Measurements from ENCODE around the gene FOXL3. TPM values are rescaled to one million over a fixed set of nuclear protein-coding genes. Genes with fewer than 3 reads are reported as not detected.

Gene FOXL3
- total RNA-seq, 1 experiment from 2014 or later, result not detected

DNA sequence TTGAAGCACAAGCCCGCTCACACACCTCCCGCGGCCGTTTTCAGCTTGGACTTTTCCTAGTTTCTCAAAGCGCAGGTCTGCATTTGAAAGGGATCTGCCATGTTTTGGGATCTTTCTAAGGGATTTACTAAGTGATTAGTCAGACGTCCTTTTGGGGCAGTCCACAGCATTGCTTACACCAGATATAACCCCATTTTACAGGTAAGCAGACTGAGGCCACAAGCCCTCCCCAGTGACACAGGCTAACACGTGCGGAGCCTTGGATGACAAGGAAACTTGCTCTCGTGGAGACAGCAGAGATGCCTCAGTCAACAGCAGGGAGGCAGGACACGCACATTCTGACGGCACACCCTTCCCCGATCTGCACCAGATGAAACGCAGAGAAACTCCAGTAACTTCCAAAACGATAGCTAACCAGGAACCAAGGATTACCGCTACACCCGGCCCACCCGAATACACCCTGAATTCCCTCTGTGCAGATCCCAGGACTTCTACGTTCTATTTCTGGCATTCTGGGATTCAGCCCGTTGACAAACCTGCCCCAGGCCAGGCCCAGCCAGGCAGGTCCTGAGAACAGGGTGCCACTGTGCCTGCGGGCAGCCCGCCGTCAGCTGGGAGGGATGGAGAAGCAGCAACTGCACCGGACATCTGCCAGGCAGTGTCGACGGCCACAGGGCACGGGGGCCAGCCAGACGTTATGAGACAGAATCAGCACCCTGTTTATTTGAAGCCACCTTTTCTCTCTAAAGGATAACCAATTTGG, 27.9 kb downstream of the FOXL3 start:
- H3K4me3 ChIP-seq (ENCODE audit: low read depth in 2 of 2, low read length in 2 of 2), result no peak overlapping the region
- intact Hi-C loops (cut with micrococcal nuclease; ENCODE audit: unreplicated experiment), result no loop called here
- H3K27ac ChIP-seq (ENCODE audit: low read length), result no peak overlapping the region
- no TSS peak for BruUV-seq (replicated peaks)
- ATAC-seq (no peak), DNase-seq (ENCODE audit: low read depth, low spot score) (no peak)
- peaks cover 7% of the 10 kb centered on the region; the same call in 1 of the 2 replicates for H3K4me1 ChIP-seq (ENCODE audit: control insufficient read depth, insufficient read depth, low read length)
- ChIA-PET CTCF (interaction anchor here (1.1 kb wide), 1 partner anchor 319 kb away, joined by 5 read pairs; no protein-coding TSS in a partner anchor), POLR2A (no interaction called here)
- in situ Hi-C loops (cut with HindIII; ENCODE audit: low pct_unique_long_range_greater_than_20kb, low sequenced_read_pairs), result no loop called here
- H3K9me3 ChIP-seq (ENCODE audit: control insufficient read depth, insufficient read depth, low read depth, low read length), result no peaks in the 10 kb centered on the region
- peaks cover 50% of the 10 kb centered on the region for H3K27me3 ChIP-seq (ENCODE audit: control insufficient read depth, insufficient read depth, low read length)
- no peaks in the 10 kb centered on the region for H3K36me3 ChIP-seq (ENCODE audit: control insufficient read depth, insufficient read depth, low read length)
- TF ChIP-seq CTCF (IDR thresholded peaks at IDR 0.05), result no peak
- TF ChIP-seq POLR2AphosphoS5 (IDR thresholded peaks at IDR 0.05; ENCODE audit: low read depth, low read length), result no peak
- no peak for TF ChIP-seq REST (IDR thresholded peaks at IDR 0.05; ENCODE audit: insufficient read depth in 1 of 2, low read depth in 2 of 2, low read length in 1 of 2)
- TF ChIP-seq TCF7L2 (IDR thresholded peaks at IDR 0.05; ENCODE audit: low read depth, low read length), result no peak
- no peak for TF ChIP-seq SIN3A (IDR thresholded peaks at IDR 0.05; ENCODE audit: borderline replicate concordance, insufficient read depth, low read depth, low read length)

DNA sequence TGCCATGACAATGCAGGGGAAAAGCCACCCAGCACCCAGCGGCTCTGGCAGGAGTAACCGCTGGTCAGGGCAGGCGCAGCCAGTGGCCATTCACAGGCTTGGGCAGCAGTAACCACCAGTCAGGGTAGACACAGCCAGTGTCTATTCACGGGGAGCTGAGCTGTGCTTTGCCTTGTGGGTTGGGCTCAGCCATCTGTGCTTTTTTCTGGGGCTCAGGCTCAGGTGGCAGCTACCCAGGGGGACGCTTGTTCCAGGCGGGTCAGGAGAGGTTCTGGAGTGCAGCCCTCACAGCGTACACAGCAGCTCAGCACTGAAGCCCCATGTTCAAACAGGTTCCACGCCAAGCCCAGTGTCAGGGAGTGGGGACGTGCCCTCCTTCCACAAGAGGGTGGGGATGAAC, 28.5 kb downstream of the FOXL3 start:
- BruUV-seq (replicated peaks), result no TSS peak
- Histone ChIP-seq H3K4me3 (ENCODE audit: low read depth in 2 of 2, low read length in 2 of 2) (no peak overlapping the region), H3K9me3 (ENCODE audit: control insufficient read depth, insufficient read depth, low read depth, low read length) (no peaks in the 10 kb centered on the region), H3K4me1 (ENCODE audit: control insufficient read depth, insufficient read depth, low read length) (peaks cover 7% of the 10 kb centered on the region), H3K36me3 (ENCODE audit: control insufficient read depth, insufficient read depth, low read length) (no peaks in the 10 kb centered on the region), H3K27me3 (ENCODE audit: control insufficient read depth, insufficient read depth, low read length) (peaks cover 43% of the 10 kb centered on the region), H3K27ac (ENCODE audit: low read length) (no peak overlapping the region)
- ATAC-seq (no peak), DNase-seq (ENCODE audit: low read depth, low spot score) (no peak)
- CTCF ChIA-PET, result interaction anchor here (0.6 to 0.8 kb wide), 2 partner anchors 95 to 318 kb away, joined by 4 to 6 read pairs; no protein-coding TSS in a partner anchor
- in situ Hi-C loops (cut with HindIII; ENCODE audit: low pct_unique_long_range_greater_than_20kb, low sequenced_read_pairs), result no loop called here
- no peak for TF ChIP-seq SIN3A (IDR thresholded peaks at IDR 0.05; ENCODE audit: borderline replicate concordance, insufficient read depth, low read depth, low read length)
- no peak for TF ChIP-seq TCF7L2 (IDR thresholded peaks at IDR 0.05; ENCODE audit: low read depth, low read length)
- TF ChIP-seq CTCF (IDR thresholded peaks at IDR 0.05), result no peak
- no peak for TF ChIP-seq REST (IDR thresholded peaks at IDR 0.05; ENCODE audit: insufficient read depth in 1 of 2, low read depth in 2 of 2, low read length in 1 of 2)
- no peak for TF ChIP-seq POLR2AphosphoS5 (IDR thresholded peaks at IDR 0.05; ENCODE audit: low read depth, low read length)
- intact Hi-C loops (cut with micrococcal nuclease; ENCODE audit: unreplicated experiment), result no loop called here
- POLR2A ChIA-PET, result no interaction called here

Measured in Panc1 (cell line).